Measurements from ENCODE around the gene C11orf24.

GRCh38 chr11:68266121-68266891, 5.5 kb downstream of the C11orf24 start:
- TF ChIP-seq, protein P1, sequence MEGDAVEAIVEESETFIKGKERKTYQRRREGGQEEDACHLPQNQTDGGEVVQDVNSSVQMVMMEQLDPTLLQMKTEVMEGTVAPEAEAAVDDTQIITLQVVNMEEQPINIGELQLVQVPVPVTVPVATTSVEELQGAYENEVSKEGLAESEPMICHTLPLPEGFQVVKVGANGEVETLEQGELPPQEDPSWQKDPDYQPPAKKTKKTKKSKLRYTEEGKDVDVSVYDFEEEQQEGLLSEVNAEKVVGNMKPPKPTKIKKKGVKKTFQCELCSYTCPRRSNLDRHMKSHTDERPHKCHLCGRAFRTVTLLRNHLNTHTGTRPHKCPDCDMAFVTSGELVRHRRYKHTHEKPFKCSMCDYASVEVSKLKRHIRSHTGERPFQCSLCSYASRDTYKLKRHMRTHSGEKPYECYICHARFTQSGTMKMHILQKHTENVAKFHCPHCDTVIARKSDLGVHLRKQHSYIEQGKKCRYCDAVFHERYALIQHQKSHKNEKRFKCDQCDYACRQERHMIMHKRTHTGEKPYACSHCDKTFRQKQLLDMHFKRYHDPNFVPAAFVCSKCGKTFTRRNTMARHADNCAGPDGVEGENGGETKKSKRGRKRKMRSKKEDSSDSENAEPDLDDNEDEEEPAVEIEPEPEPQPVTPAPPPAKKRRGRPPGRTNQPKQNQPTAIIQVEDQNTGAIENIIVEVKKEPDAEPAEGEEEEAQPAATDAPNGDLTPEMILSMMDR (IDR thresholded peaks at IDR 0.05; ENCODE audit: low read length), result no peak
- TF ChIP-seq EZH2 (optimal IDR thresholded peaks at IDR 0.05; ENCODE audit: low read depth, low read length), result no peak
- no peak for TF ChIP-seq EZH2phosphoT487 (IDR thresholded peaks at IDR 0.05; ENCODE audit: low read length)
